Activated CD4-positive, CD25-positive, alpha-beta regulatory T cell treated with anti-CD3 and anti-CD28 coated beads, Interleukin-2, amount 50 U/mL, for 72 hours (primary cell): Measurements from ENCODE around the gene YEATS2.
"Not testable (repeated sequence)": the region's sequence is repeated elsewhere in the genome, so short reads cannot be mapped to it uniquely, and the experiment has no call there.

ENCODE experiments used
- DNase-seq: peaks from one replicate; pipeline ENCODE4 v3.0.0; 2021

YEATS2 gene

GRCh38 chr3:183779896-183780465 lies 82.4 kb downstream of the YEATS2 start:
- no peak for DNase-seq

- DNase-seq, result no peak
Measured at GRCh38 chr3:183781246-183781645, 83.6 kb downstream of the YEATS2 start.

- no peak for DNase-seq
Measured at GRCh38 chr3:183782576-183783276, 85.1 kb downstream of the YEATS2 start.

GRCh38 chr3:183784503-183784902 lies 86.9 kb downstream of the YEATS2 start:
- not testable (repeated sequence) for DNase-seq

GRCh38 chr3:183789826-183790225 lies 92.2 kb downstream of the YEATS2 start:
- DNase-seq, result no peak

GRCh38 chr3:183790700-183791099 lies 93.1 kb downstream of the YEATS2 start:
- DNase-seq, result no peak

GRCh38 chr3:183792976-183793375 lies 95.4 kb downstream of the YEATS2 start:
- DNase-seq, result no peak

GRCh38 chr3:183794452-183794851 lies 96.9 kb downstream of the YEATS2 start:
- no peak for DNase-seq

- DNase-seq, result no peak
Measured at GRCh38 chr3:183796372-183796771, 98.8 kb downstream of the YEATS2 start.

- no peak for DNase-seq
Measured at GRCh38 chr3:183797996-183798395, 100.4 kb downstream of the YEATS2 start.

- no peak for DNase-seq
Measured at GRCh38 chr3:183799461-183799860, 101.9 kb downstream of the YEATS2 start.

GRCh38 chr3:183800243-183800863 lies 102.8 kb downstream of the YEATS2 start:
- no peak for DNase-seq

GRCh38 chr3:183801601-183802000 lies 104.0 kb downstream of the YEATS2 start:
- no peak for DNase-seq

- DNase-seq, result no peak
Measured at GRCh38 chr3:183802989-183803388, 105.4 kb downstream of the YEATS2 start.

GRCh38 chr3:183807209-183807728 lies 109.7 kb downstream of the YEATS2 start:
- no peak for DNase-seq

GRCh38 chr3:183807881-183808280 lies 110.3 kb downstream of the YEATS2 start:
- no peak for DNase-seq

- no peak for DNase-seq
Measured at GRCh38 chr3:183808355-183808754, 110.8 kb downstream of the YEATS2 start.

GRCh38 chr3:183809270-183809669 lies 111.7 kb downstream of the YEATS2 start:
- DNase-seq, result no peak

GRCh38 chr3:183810643-183811594 lies 113.3 kb downstream of the YEATS2 start:
- DNase-seq, result no peak

- DNase-seq, result no peak
Measured at GRCh38 chr3:183811638-183812037, 114.0 kb downstream of the YEATS2 start.

GRCh38 chr3:183812761-183813445 lies 115.3 kb downstream of the YEATS2 start:
- DNase-seq, result no peak

GRCh38 chr3:183814240-183814639 lies 116.6 kb downstream of the YEATS2 start:
- no peak for DNase-seq
